Breast epithelium (tissue), 4 donors: ENCODE results near the gene TMEM97. TPM values are rescaled to one million over a fixed set of nuclear protein-coding genes. Genes with fewer than 3 reads are reported as not detected.

Experiments used
- DNase-seq, 2 donors: peaks; one replicate each; pipeline ENCODE4 v3.0.0-alpha.2; 2019; ENCODE audit warnings: low spot score in 2 of 2
- H3K27ac ChIP-seq, 2 donors: fragments of 200-600 bp; sonication (generic) in 1 of 2; one replicate each; pipeline ENCODE4 v1.5.1; 2016 to 2019; ENCODE audit warnings: mild to moderate bottlenecking in 1 of 2
- H3K27me3 ChIP-seq, 2 donors: fragments of 200-600 bp; sonication (generic) in 1 of 2; one replicate each; pipeline versions ENCODE4 v1.5.1 to v1.6.0; 2017 to 2019; ENCODE audit warnings: control low read depth in 1 of 2, mild to moderate bottlenecking in 1 of 2
- H3K36me3 ChIP-seq: fragments of 200-600 bp; one replicate; pipeline ENCODE4 v1.5.1; 2019
- H3K4me1 ChIP-seq, 2 donors: fragments of 200-600 bp; sonication (generic); one replicate each; pipeline ENCODE4 v1.5.1; 2016 to 2019; ENCODE audit warnings: control low read depth in 1 of 2
- H3K4me3 ChIP-seq, 3 donors: fragments of 200-600 bp; sonication (generic); 1 replicate in 2 of 3; 2 replicates in 1 of 3; pipeline ENCODE4 v1.5.1; 2016 to 2019; ENCODE audit warnings: mild to moderate bottlenecking in 3 of 3, moderate library complexity in 2 of 3
- H3K9me3 ChIP-seq, 2 donors: fragments of 200-600 bp; sonication (generic) in 1 of 2; one replicate each; pipeline ENCODE4 v1.5.1; 2016 to 2019; ENCODE audit warnings: control low read depth in 1 of 2
- CTCF ChIP-seq, 3 donors: fragments of 450-650 bp; IDR thresholded peaks; one replicate each; pipeline ENCODE4 v1.5.1; 2016 to 2017; ENCODE audit warnings: antibody characterized with exemption in 3 of 3, mild to moderate bottlenecking in 3 of 3, moderate library complexity in 3 of 3
- POLR2A ChIP-seq: fragments of 450-650 bp; IDR thresholded peaks from one replicate; pipeline ENCODE4 v1.6.1; 2016; ENCODE audit warnings: antibody characterized with exemption, mild to moderate bottlenecking, moderate library complexity
- POLR2AphosphoS5 ChIP-seq, 3 donors: sonication (generic); formaldehyde crosslinking; IDR thresholded peaks; one replicate each; pipeline ENCODE4 v1.6.1; 2017; ENCODE audit warnings: antibody characterized with exemption in 3 of 3
- intact Hi-C: fragments of 100-400 bp; cut with DNase I; formaldehyde crosslinking; loops from one replicate; pipeline ENCODE4 v1.15.1; 2023; ENCODE audit warnings: low total_unique reads
- total RNA-seq, 3 donors: library from RNA; depleted of rRNA; stranded (reverse); fragments of >200 nt; gene quantifications; one replicate each; pipeline ENCODE4 v1.1.0, GENCODE V29; 2016

Gene TMEM97
- total RNA-seq, 3 donors from 2014 or later: 7.2 to 9.8 (median 7.5) TPM

- Histone ChIP-seq H3K9me3 (no peaks in the 10 kb centered on the region), H3K4me1 (no peaks in the 10 kb centered on the region), H3K36me3 (no peaks in the 10 kb centered on the region), H3K27me3 (no peaks in the 10 kb centered on the region), H3K4me3 (no peak overlapping the region), H3K27ac (no peak overlapping the region)
- no peak for DNase-seq
- intact Hi-C loops: no loop called here
- TF ChIP-seq POLR2A (no peak), CTCF (IDR thresholded peaks at IDR 0.05) (no peak), POLR2AphosphoS5 (IDR thresholded peaks at IDR 0.05) (no peak)
Observed at GRCh38 chr17:28368306-28368831, 49.4 kb downstream of the TMEM97 start.

GRCh38 chr17:28368915-28369683, 50.1 kb downstream of the TMEM97 start:
- no peak overlapping the region for H3K27ac ChIP-seq
- TF ChIP-seq POLR2A (no peak), POLR2AphosphoS5 (IDR thresholded peaks at IDR 0.05) (no peak), CTCF (IDR thresholded peaks at IDR 0.05) (no peak)
- H3K4me1 ChIP-seq: no peaks in the 10 kb centered on the region
- H3K4me3 ChIP-seq: no peak overlapping the region
- no peaks in the 10 kb centered on the region for H3K36me3 ChIP-seq
- no peak for DNase-seq
- no peaks in the 10 kb centered on the region for H3K9me3 ChIP-seq
- H3K27me3 ChIP-seq: no peaks in the 10 kb centered on the region
- intact Hi-C loops: no loop called here

GRCh38 chr17:28369684-28370034, 50.7 kb downstream of the TMEM97 start:
- DNase-seq: no peak
- intact Hi-C loops: no loop called here
- H3K27ac ChIP-seq: peak overlapping the region in 1 of 2 donors; percentile 78
- TF ChIP-seq CTCF (IDR thresholded peaks at IDR 0.05) (no peak), POLR2AphosphoS5 (IDR thresholded peaks at IDR 0.05) (no peak), POLR2A (no peak)
- no peaks in the 10 kb centered on the region for H3K9me3 ChIP-seq
- H3K36me3 ChIP-seq: no peaks in the 10 kb centered on the region
- no peak overlapping the region for H3K4me3 ChIP-seq
- no peaks in the 10 kb centered on the region for H3K4me1 ChIP-seq
- H3K27me3 ChIP-seq: no peaks in the 10 kb centered on the region

- TF ChIP-seq POLR2A: no peak
- no peak for TF ChIP-seq POLR2AphosphoS5 (IDR thresholded peaks at IDR 0.05)
- no peak for TF ChIP-seq CTCF (IDR thresholded peaks at IDR 0.05)
- peak within 1 kb of the TSS; percentile 34 to 78 for H3K27ac ChIP-seq
- no peaks in the 10 kb centered on the region for H3K9me3 ChIP-seq
- no peaks in the 10 kb centered on the region for H3K36me3 ChIP-seq
- peak within 1 kb of the TSS; percentile 49 to 85 (median 58) for H3K4me3 ChIP-seq
- DNase-seq: no peak
- no peaks in the 10 kb centered on the region for H3K27me3 ChIP-seq
- intact Hi-C loops: no loop called here
- H3K4me1 ChIP-seq: no peaks in the 10 kb centered on the region
Observed at GRCh38 chr17:28370035-28370743, 51.2 kb downstream of the TMEM97 start, which contains the start of gene VTN. Gene VTN (minus strand): TSS chr17:28370307. CDS start chr17:28370203, 104 bp downstream.

GRCh38 chr17:28370744-28371103, 51.7 kb downstream of the TMEM97 start:
- intact Hi-C loops: no loop called here
- Histone ChIP-seq H3K27ac (peak overlapping the region; percentile 34 to 78), H3K4me3 (peak overlapping the region in 2 of 3 donors; percentile 58 to 85), H3K9me3 (no peaks in the 10 kb centered on the region), H3K4me1 (no peaks in the 10 kb centered on the region), H3K36me3 (no peaks in the 10 kb centered on the region), H3K27me3 (no peaks in the 10 kb centered on the region)
- no peak for TF ChIP-seq POLR2A
- TF ChIP-seq CTCF (IDR thresholded peaks at IDR 0.05): no peak
- no peak for TF ChIP-seq POLR2AphosphoS5 (IDR thresholded peaks at IDR 0.05)
- no peak for DNase-seq
